HepG2 (cell line): ENCODE measurements around the gene CAPN15. TPM values are rescaled to one million over a fixed set of nuclear protein-coding genes. Genes with fewer than 3 reads are reported as not detected.
A peak's percentile ranks its signal among the peaks of the same experiment; 100 is the strongest.

ENCODE experiments used
- GTF3A ChIP-seq: sonication (generic); formaldehyde crosslinking; conservative IDR thresholded peaks from 2 replicates; pipeline ENCODE4 v1.4.0; 2020; ENCODE audit warnings: mild to moderate bottlenecking, missing genetic modification reagents
- HMGA1 ChIP-seq: sonication (generic); formaldehyde crosslinking; conservative IDR thresholded peaks from 2 replicates; pipeline ENCODE4 v1.4.0; 2020; ENCODE audit warnings: missing genetic modification reagents
- IRF9 ChIP-seq: sonication (generic); formaldehyde crosslinking; IDR thresholded peaks from 2 replicates; pipeline ENCODE4 v1.8.0; 2022; ENCODE audit warnings: missing genetic modification reagents, mild to moderate bottlenecking, borderline replicate concordance
- KAT8 ChIP-seq: IDR thresholded peaks from 2 replicates; pipeline ENCODE4 v1.6.1; 2016; ENCODE audit warnings: missing genetic modification reagents, missing compliant biosample characterization
- KDM6A ChIP-seq: IDR thresholded peaks from 2 replicates; pipeline ENCODE4 v1.6.1; 2016; ENCODE audit warnings: low read depth
- RORA ChIP-seq: sonication (generic); formaldehyde crosslinking; IDR thresholded peaks from 2 replicates; pipeline ENCODE4 v1.5.0; 2020; ENCODE audit warnings: mild to moderate bottlenecking, missing genetic modification reagents, moderate library complexity
- UBTF ChIP-seq: sonication (generic); formaldehyde crosslinking; IDR thresholded peaks from 2 replicates; pipeline ENCODE4 v1.4.0; 2020; ENCODE audit warnings: mild to moderate bottlenecking, missing genetic modification reagents
- ZC3H4 ChIP-seq: sonication (generic); formaldehyde crosslinking; IDR thresholded peaks from 2 replicates; pipeline ENCODE4 v1.4.0; 2020; ENCODE audit warnings: missing genetic modification reagents, borderline replicate concordance
- ZFP82 ChIP-seq: sonication (generic); formaldehyde crosslinking; IDR thresholded peaks from 2 replicates; pipeline ENCODE4 v1.5.1; 2020; ENCODE audit warnings: mild to moderate bottlenecking, missing genetic modification reagents, borderline replicate concordance
- ZNF225 ChIP-seq: sonication (generic); formaldehyde crosslinking; IDR thresholded peaks from 2 replicates; pipeline ENCODE4 v1.4.0; 2020; ENCODE audit warnings: mild to moderate bottlenecking, missing genetic modification reagents
- ZNF557 ChIP-seq: sonication (generic); formaldehyde crosslinking; IDR thresholded peaks from 2 replicates; pipeline ENCODE4 v1.4.0; 2020; ENCODE audit warnings: missing genetic modification reagents
- ZNF724P ChIP-seq: sonication (generic); formaldehyde crosslinking; IDR thresholded peaks from 2 replicates; pipeline ENCODE4 v1.8.0; 2022; ENCODE audit warnings: missing genetic modification reagents, borderline replicate concordance
- polyA plus RNA-seq, 8 experiments: library from polyadenylated mRNA; depleted of rRNA in 3 of 8; stranded (reverse) in 7 of 8; unstranded in 1 of 8; fragments of >200 nt; fragmentation: Illumina TruSeq in 4 of 8; extraction: Trizol in 4 of 8; gene quantifications; 2 replicates each; pipeline versions ENCODE4 v1.2.1 to v1.2.3, GENCODE V29; 2011 to 2016; ENCODE audit warnings: low read depth in 4 of 8, missing spikeins in 1 of 8, mixed read lengths in 1 of 8; ENCODE audit not compliant: insufficient read depth in 1 of 8
- total RNA-seq, 5 experiments: library from RNA; depleted of rRNA; stranded (reverse); fragments of >200 nt; fragmentation: Illumina TruSeq; extraction: Trizol; gene quantifications; 2 replicates each; pipeline ENCODE4 v1.2.3, GENCODE V29; 2016; ENCODE audit warnings: low read depth in 1 of 5
- TF ChIP-seq, protein P1 (sequence below): sonication (generic); formaldehyde crosslinking; IDR thresholded peaks from 2 replicates; pipeline ENCODE4 v1.5.0; 2020; ENCODE audit warnings: mild to moderate bottlenecking, missing genetic modification reagents, borderline replicate concordance
- TF ChIP-seq, protein P2 (sequence below): sonication (generic); formaldehyde crosslinking; IDR thresholded peaks from 2 replicates; pipeline ENCODE4 v1.4.0; 2020; ENCODE audit warnings: mild to moderate bottlenecking, missing genetic modification reagents
- TF ChIP-seq, protein P3 (sequence below): sonication (generic); formaldehyde crosslinking; IDR thresholded peaks from 2 replicates; pipeline ENCODE4 v1.8.0; 2022; ENCODE audit warnings: mild to moderate bottlenecking, missing genetic modification reagents, moderate library complexity
- TF ChIP-seq, protein P4 (sequence below): sonication (generic); formaldehyde crosslinking; IDR thresholded peaks from 2 replicates; pipeline ENCODE4 v1.4.0; 2020; ENCODE audit warnings: missing genetic modification reagents

Gene CAPN15
- total and polyA plus RNA-seq, 2 of the 13 experiments (the other 11 are each of a cell fraction or from before 2014, with no cell fraction given) = 14.9 to 24.5 TPM

DNA sequence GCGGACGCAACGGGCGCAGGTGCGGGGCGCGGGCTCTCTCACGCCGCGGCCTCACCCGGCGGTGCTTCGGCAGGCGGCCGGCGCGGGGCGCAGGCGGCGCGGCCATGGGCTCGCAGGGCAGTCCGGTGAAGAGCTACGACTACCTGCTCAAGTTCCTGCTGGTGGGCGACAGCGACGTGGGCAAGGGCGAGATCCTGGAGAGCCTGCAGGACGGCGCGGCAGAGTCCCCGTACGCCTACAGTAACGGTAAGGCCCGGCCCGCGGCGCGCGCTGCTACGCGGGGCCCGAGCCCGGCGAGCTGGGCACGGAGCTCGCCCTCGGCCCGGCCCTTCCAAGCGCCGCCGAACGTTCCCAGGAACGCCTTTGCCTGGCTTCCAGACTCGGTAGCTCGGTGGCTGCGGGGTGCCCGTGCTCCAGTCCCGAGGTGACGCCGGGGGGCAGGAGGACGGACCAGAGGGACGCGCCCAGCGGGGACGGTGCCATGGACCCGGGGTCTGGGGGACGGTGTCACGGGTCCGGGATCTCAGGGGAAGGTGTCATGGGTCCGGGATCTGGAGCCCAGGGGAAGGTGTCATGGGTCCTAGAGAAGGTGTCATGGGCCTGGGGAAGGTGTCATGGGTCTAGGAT is 62.8 kb downstream of the CAPN15 start (continued):
- TF ChIP-seq KDM6A (CRISPR knock-in tag) = no peak
- TF ChIP-seq RORA = no peak
- no peak for TF ChIP-seq GTF3A
- TF ChIP-seq, protein P1, sequence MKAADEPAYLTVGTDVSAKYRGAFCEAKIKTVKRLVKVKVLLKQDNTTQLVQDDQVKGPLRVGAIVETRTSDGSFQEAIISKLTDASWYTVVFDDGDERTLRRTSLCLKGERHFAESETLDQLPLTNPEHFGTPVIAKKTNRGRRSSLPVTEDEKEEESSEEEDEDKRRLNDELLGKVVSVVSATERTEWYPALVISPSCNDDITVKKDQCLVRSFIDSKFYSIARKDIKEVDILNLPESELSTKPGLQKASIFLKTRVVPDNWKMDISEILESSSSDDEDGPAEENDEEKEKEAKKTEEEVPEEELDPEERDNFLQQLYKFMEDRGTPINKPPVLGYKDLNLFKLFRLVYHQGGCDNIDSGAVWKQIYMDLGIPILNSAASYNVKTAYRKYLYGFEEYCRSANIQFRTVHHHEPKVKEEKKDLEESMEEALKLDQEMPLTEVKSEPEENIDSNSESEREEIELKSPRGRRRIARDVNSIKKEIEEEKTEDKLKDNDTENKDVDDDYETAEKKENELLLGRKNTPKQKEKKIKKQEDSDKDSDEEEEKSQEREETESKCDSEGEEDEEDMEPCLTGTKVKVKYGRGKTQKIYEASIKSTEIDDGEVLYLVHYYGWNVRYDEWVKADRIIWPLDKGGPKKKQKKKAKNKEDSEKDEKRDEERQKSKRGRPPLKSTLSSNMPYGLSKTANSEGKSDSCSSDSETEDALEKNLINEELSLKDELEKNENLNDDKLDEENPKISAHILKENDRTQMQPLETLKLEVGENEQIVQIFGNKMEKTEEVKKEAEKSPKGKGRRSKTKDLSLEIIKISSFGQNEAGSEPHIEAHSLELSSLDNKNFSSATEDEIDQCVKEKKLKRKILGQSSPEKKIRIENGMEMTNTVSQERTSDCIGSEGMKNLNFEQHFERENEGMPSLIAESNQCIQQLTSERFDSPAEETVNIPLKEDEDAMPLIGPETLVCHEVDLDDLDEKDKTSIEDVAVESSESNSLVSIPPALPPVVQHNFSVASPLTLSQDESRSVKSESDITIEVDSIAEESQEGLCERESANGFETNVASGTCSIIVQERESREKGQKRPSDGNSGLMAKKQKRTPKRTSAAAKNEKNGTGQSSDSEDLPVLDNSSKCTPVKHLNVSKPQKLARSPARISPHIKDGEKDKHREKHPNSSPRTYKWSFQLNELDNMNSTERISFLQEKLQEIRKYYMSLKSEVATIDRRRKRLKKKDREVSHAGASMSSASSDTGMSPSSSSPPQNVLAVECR = peak; percentile 67; the same call in 1 of the 2 replicates
- peak; percentile 83; the same call in 1 of the 2 replicates for TF ChIP-seq UBTF (CRISPR knock-in tag)
- no peak for TF ChIP-seq ZNF724P (CRISPR knock-in tag)
- no peak for TF ChIP-seq KAT8 (CRISPR knock-in tag)
- TF ChIP-seq IRF9 (CRISPR knock-in tag) = peak; percentile 24; the same call in 1 of the 2 replicates
- no peak for TF ChIP-seq ZC3H4 (CRISPR knock-in tag)
- no peak for TF ChIP-seq ZNF557 (CRISPR knock-in tag)
- TF ChIP-seq, protein P2, sequence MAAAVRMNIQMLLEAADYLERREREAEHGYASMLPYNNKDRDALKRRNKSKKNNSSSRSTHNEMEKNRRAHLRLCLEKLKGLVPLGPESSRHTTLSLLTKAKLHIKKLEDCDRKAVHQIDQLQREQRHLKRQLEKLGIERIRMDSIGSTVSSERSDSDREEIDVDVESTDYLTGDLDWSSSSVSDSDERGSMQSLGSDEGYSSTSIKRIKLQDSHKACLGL = peak; percentile 39; the same call in 1 of the 2 replicates
- TF ChIP-seq, protein P3, sequence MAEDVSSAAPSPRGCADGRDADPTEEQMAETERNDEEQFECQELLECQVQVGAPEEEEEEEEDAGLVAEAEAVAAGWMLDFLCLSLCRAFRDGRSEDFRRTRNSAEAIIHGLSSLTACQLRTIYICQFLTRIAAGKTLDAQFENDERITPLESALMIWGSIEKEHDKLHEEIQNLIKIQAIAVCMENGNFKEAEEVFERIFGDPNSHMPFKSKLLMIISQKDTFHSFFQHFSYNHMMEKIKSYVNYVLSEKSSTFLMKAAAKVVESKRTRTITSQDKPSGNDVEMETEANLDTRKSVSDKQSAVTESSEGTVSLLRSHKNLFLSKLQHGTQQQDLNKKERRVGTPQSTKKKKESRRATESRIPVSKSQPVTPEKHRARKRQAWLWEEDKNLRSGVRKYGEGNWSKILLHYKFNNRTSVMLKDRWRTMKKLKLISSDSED = 0 out of 2 replicates have a peak, but pooled peaks have one; percentile 45
- TF ChIP-seq, protein P4, sequence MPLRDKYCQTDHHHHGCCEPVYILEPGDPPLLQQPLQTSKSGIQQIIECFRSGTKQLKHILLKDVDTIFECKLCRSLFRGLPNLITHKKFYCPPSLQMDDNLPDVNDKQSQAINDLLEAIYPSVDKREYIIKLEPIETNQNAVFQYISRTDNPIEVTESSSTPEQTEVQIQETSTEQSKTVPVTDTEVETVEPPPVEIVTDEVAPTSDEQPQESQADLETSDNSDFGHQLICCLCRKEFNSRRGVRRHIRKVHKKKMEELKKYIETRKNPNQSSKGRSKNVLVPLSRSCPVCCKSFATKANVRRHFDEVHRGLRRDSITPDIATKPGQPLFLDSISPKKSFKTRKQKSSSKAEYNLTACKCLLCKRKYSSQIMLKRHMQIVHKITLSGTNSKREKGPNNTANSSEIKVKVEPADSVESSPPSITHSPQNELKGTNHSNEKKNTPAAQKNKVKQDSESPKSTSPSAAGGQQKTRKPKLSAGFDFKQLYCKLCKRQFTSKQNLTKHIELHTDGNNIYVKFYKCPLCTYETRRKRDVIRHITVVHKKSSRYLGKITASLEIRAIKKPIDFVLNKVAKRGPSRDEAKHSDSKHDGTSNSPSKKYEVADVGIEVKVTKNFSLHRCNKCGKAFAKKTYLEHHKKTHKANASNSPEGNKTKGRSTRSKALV (CRISPR knock-in tag) = no peak
- no peak for TF ChIP-seq ZFP82 (CRISPR knock-in tag)
- TF ChIP-seq ZNF225 (CRISPR knock-in tag) = peak; percentile 41; the same call in 1 of the 2 replicates
- TF ChIP-seq HMGA1 = no peak
